ENCODE data around the gene OVOL3.
"Not testable (repeated sequence)": the region's sequence is repeated elsewhere in the genome, so short reads cannot be mapped to it uniquely, and the experiment has no call there.

The OVOL3 gene

DNA sequence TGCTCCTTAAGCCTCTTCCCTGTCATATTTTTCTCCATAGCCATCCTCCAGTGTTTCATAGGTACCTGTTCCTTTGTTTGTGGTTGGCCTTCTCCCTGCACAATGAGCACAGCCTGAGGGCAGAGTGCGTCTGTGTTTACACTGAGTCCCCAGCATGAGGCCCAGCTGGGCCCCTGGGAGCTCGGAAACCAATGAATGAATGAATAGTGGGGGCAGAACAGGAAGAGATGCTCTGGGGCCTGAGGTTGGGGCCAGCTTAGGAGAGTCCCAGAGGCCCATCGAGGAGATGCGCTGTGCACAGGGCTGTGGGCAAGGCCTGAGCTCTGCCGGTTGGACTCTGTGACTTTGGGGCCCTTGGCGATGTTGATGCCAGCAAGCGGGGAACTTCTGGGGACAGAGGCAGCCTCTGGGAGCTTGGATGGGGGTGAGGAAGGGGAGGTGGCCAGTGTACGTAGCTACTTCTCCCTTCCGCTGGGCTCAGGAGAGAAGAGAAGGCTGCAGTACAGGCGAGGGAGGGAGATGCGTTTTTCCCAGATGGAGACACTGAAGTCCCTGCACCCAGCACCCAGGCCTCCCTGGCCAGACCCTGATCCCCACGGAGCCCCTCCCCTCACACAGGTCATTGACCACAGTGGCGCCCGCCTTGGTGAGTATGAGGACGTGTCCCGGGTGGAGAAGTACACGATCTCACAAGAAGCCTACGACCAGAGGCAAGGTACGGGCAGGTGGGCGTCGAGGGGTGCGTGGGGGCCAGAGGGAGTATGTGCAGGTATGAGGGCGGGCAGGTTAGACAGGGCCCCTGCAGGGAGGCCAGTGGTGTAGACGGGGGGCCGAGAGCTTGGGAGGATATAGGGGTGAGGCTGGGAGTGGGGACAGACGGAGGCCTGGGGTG lies 9.4 kb downstream of the OVOL3 start:
- TF ChIP-seq, protein P1, sequence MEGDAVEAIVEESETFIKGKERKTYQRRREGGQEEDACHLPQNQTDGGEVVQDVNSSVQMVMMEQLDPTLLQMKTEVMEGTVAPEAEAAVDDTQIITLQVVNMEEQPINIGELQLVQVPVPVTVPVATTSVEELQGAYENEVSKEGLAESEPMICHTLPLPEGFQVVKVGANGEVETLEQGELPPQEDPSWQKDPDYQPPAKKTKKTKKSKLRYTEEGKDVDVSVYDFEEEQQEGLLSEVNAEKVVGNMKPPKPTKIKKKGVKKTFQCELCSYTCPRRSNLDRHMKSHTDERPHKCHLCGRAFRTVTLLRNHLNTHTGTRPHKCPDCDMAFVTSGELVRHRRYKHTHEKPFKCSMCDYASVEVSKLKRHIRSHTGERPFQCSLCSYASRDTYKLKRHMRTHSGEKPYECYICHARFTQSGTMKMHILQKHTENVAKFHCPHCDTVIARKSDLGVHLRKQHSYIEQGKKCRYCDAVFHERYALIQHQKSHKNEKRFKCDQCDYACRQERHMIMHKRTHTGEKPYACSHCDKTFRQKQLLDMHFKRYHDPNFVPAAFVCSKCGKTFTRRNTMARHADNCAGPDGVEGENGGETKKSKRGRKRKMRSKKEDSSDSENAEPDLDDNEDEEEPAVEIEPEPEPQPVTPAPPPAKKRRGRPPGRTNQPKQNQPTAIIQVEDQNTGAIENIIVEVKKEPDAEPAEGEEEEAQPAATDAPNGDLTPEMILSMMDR (IDR thresholded peaks at IDR 0.05; ENCODE audit: low read depth, low read length) = no peak
- no peak for DNase-seq (ENCODE audit: extremely low read depth, low read depth)

GRCh38 chr19:36120984-36121358 lies 10.0 kb downstream of the OVOL3 start:
- TF ChIP-seq, protein P1 (IDR thresholded peaks at IDR 0.05; ENCODE audit: low read depth, low read length) = no peak

GRCh38 chr19:36121486-36122124 lies 10.7 kb downstream of the OVOL3 start:
- TF ChIP-seq, protein P1 (IDR thresholded peaks at IDR 0.05; ENCODE audit: low read depth, low read length) = no peak
- no peak for DNase-seq (ENCODE audit: extremely low read depth, low read depth)

More at GRCh38 chr19:36120984-36121358, 10.0 kb downstream of the OVOL3 start:
- DNase-seq (ENCODE audit: extremely low read depth, low read depth) = no peak

- no peak for DNase-seq (ENCODE audit: extremely low read depth, low read depth)
- TF ChIP-seq, protein P1 (IDR thresholded peaks at IDR 0.05; ENCODE audit: low read depth, low read length) = no peak
Observed at GRCh38 chr19:36125557-36125956, 14.6 kb downstream of the OVOL3 start.

DNA sequence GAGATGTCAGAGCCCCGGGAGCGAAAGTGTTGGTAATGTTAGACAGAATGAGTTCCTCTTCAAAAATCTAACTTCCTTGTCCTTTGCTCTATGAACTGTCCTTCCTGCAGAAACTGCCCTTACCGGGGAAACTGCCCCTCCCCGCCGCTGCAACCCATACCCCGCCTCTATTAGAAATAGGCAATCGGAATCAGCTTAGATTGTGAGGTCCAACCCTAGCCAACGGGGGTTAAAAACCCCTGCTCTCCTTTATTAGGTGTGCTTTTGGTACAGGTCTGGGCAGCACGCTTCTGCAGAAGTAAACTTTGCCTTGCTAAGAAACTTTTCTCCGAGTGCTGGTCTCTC lies 17.4 kb downstream of the OVOL3 start:
- DNase-seq (ENCODE audit: extremely low read depth, low read depth) = no peak
- TF ChIP-seq, protein P1 (IDR thresholded peaks at IDR 0.05; ENCODE audit: low read depth, low read length) = no peak

- not testable (repeated sequence) for DNase-seq (ENCODE audit: extremely low read depth, low read depth)
Observed at GRCh38 chr19:36131221-36131620, 20.3 kb downstream of the OVOL3 start.

DNA sequence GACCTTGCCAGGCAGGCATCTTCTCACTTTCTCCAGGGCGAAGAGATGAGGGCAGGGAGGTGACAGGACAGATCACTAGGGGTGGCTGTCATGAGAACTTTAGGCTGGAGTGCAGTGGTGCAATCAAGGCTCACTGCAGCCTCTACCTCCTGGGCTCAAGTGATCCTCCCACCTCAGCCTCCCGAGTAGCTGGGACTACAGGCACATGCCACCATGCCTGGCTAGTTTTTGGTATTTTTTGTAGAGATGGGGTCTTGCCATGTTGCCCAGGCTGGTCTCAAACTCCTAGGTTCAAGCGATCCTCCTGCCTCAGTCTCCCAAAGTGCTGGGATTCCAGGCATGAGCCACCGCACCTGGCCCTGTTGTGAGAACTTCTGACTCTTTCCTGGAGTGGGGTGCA lies 23.9 kb downstream of the OVOL3 start:
- DNase-seq (ENCODE audit: extremely low read depth, low read depth) = not testable (repeated sequence)

- no peak for DNase-seq (ENCODE audit: extremely low read depth, low read depth)
- TF ChIP-seq, protein P1 (IDR thresholded peaks at IDR 0.05; ENCODE audit: low read depth, low read length) = no peak
Observed at GRCh38 chr19:36136964-36137686, 26.2 kb downstream of the OVOL3 start.

Measured in AG09319 (cell line).